Endodermal cell (in vitro differentiated cells): ENCODE data around the gene BCDIN3D. TPM values are rescaled to one million over a fixed set of nuclear protein-coding genes. Genes with fewer than 3 reads are reported as not detected.

Experiments
- DNase-seq: peaks from one replicate; pipeline ENCODE4 v3.0.0-alpha.2; 2017
- H3K27ac ChIP-seq: 2 replicates; pipeline ENCODE4 v1.5.1; 2013; ENCODE audit warnings: mild to moderate bottlenecking, low read depth, low read length, moderate library complexity
- H3K27me3 ChIP-seq: 2 replicates; pipeline ENCODE4 v1.6.1; 2013; ENCODE audit warnings: mild to moderate bottlenecking, low read length, moderate library complexity; ENCODE audit not compliant: insufficient read depth, control insufficient read depth, poor library complexity, severe bottlenecking
- H3K36me3 ChIP-seq: 2 replicates; pipeline ENCODE4 v1.7.0; 2013; ENCODE audit warnings: mild to moderate bottlenecking, low read length, moderate library complexity; ENCODE audit not compliant: control insufficient read depth, insufficient read depth
- H3K4me1 ChIP-seq: one replicate; pipeline ENCODE4 v1.7.0; 2013; ENCODE audit warnings: low read length; ENCODE audit not compliant: control insufficient read depth, insufficient read depth
- H3K4me3 ChIP-seq: 2 replicates; pipeline ENCODE4 v1.5.1; 2013; ENCODE audit warnings: mild to moderate bottlenecking, low read length, moderate library complexity
- H3K9ac ChIP-seq: 2 replicates; pipeline ENCODE4 v1.6.1; 2013; ENCODE audit warnings: mild to moderate bottlenecking, low read length, moderate library complexity; ENCODE audit not compliant: poor library complexity, severe bottlenecking; ENCODE audit errors: extremely low read depth
- H3K9me3 ChIP-seq: 2 replicates; pipeline ENCODE4 v1.6.1; 2013; ENCODE audit warnings: mild to moderate bottlenecking, low read length, moderate library complexity; ENCODE audit not compliant: control insufficient read depth
- H3K27ac Mint-ChIP-seq: 2 replicates; pipeline ENCODE4 v1.8.0; 2020; ENCODE audit warnings: mixed read lengths
- H3K27me3 Mint-ChIP-seq: 2 replicates; pipeline ENCODE4 v1.8.0; 2021; ENCODE audit warnings: mild to moderate bottlenecking, mixed read lengths; ENCODE audit not compliant: insufficient read depth
- H3K36me3 Mint-ChIP-seq: 2 replicates; pipeline ENCODE4 v1.8.0; 2020; ENCODE audit warnings: low read depth, mixed read lengths
- H3K4me1 Mint-ChIP-seq: 2 replicates; pipeline ENCODE4 v1.8.0; 2020; ENCODE audit warnings: mixed read lengths
- H3K4me3 Mint-ChIP-seq: 2 replicates; pipeline ENCODE4 v1.8.0; 2020; ENCODE audit warnings: mild to moderate bottlenecking, moderate library complexity, mixed read lengths
- H3K9me3 Mint-ChIP-seq: 2 replicates; pipeline ENCODE4 v1.8.0; 2020; ENCODE audit warnings: mild to moderate bottlenecking, mixed read lengths
- CTCF ChIP-seq: fragments of 200-600 bp; sonication (generic); conservative IDR thresholded peaks from 2 replicates; pipeline ENCODE4 v1.5.0; 2021; ENCODE audit warnings: antibody characterized with exemption, mild to moderate bottlenecking
- WGBS, 2 experiments: methylation state at CpG; one replicate each; pipeline versions ENCODE4 v1.1.5 to v1.1.7; 2013; ENCODE audit warnings: missing lambda C conversion rate in 2 of 2, mixed read lengths in 1 of 2; ENCODE audit not compliant: insufficient coverage in 1 of 2, insufficient read length in 1 of 2; 5-methylcytosine and 5-hydroxymethylcytosine counted together
- total RNA-seq, 2 donors: library from RNA; stranded (reverse); fragmentation: NEBNext Ultra II Directional in 1 of 2; extraction: Animal tissue kit (Norgen Biotek cat#: 25700) in 1 of 2; gene quantifications; 2 replicates in 1 of 2; 3 replicates in 1 of 2; pipeline ENCODE4 v1.2.1, GENCODE V29; 2021

BCDIN3D gene
- total RNA-seq, 2 donors from 2014 or later, result 2.8 to 3.8 TPM

- no peak overlapping the region for H3K9ac ChIP-seq
- Mint-ChIP-seq H3K9me3 (no peaks in the 10 kb centered on the region), H3K36me3 (peaks cover 11% of the 10 kb centered on the region), H3K4me3 (no peak overlapping the region), H3K27me3 (no peaks in the 10 kb centered on the region), H3K4me1 (peaks cover 28% of the 10 kb centered on the region), H3K27ac (no peak overlapping the region)
- H3K9me3 ChIP-seq, result no peaks in the 10 kb centered on the region
- 89 to 93% methylated on average over 8 of the region's 8 CpGs for WGBS, 2 experiments
- no peak for DNase-seq
- no peak for TF ChIP-seq CTCF
- peaks cover 9% of the 10 kb centered on the region for H3K36me3 ChIP-seq
- no peak overlapping the region for H3K27ac ChIP-seq
- peaks cover 19% of the 10 kb centered on the region for H3K4me1 ChIP-seq
- no peaks in the 10 kb centered on the region for H3K27me3 ChIP-seq
- H3K4me3 ChIP-seq, result no peak overlapping the region
Measured at GRCh38 chr12:49824416-49824815, 18.5 kb downstream of the BCDIN3D start.

DNA sequence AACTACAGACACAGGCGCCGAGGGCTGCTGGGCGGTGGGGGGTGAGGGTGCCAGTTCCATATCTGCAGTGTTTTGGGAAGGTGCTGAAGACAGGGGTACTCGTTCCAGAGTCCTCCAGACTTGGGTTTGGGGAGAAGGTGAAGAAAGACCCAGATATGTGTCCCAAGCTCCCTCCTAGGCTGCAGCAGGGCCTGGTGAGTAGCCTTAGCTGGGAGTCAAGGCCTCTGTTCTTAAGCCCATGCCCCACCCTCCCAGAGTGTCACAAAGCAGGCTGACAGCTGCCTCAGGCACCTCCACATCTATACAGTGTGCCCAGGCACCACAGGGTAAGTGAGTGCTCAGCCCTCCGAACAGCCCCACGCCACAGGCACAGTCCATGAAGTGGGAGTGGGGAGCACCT lies 19.0 kb downstream of the BCDIN3D start:
- Histone ChIP-seq H3K36me3 (peaks cover 9% of the 10 kb centered on the region), H3K27me3 (no peaks in the 10 kb centered on the region), H3K4me3 (no peak overlapping the region), H3K9ac (no peak overlapping the region), H3K9me3 (no peaks in the 10 kb centered on the region), H3K27ac (no peak overlapping the region), H3K4me1 (peaks cover 19% of the 10 kb centered on the region)
- no peak for TF ChIP-seq CTCF
- Mint-ChIP-seq H3K9me3 (no peaks in the 10 kb centered on the region), H3K36me3 (peaks cover 12% of the 10 kb centered on the region), H3K4me1 (peaks cover 23% of the 10 kb centered on the region), H3K4me3 (no peak overlapping the region), H3K27me3 (no peaks in the 10 kb centered on the region), H3K27ac (no peak overlapping the region)
- 83 to 95% methylated on average over 2 to 6 of the region's 6 CpGs for WGBS, 2 experiments
- DNase-seq, result no peak

GRCh38 chr12:49823350-49823749 lies 19.6 kb downstream of the BCDIN3D start:
- Mint-ChIP-seq H3K9me3 (no peaks in the 10 kb centered on the region), H3K27ac (peak overlapping the region; percentile 30)
- TF ChIP-seq CTCF, result no peak

More at GRCh38 chr12:49823350-49823749, 19.6 kb downstream of the BCDIN3D start:
- no peaks in the 10 kb centered on the region for H3K9me3 ChIP-seq
- DNase-seq, result no peak
- no peak overlapping the region for H3K27ac ChIP-seq
- H3K4me3 Mint-ChIP-seq, result no peak overlapping the region
- no peak overlapping the region for H3K4me3 ChIP-seq
- H3K36me3 Mint-ChIP-seq, result peaks cover 12% of the 10 kb centered on the region
- H3K27me3 ChIP-seq, result no peaks in the 10 kb centered on the region
- H3K9ac ChIP-seq, result no peak overlapping the region
- H3K36me3 ChIP-seq, result peaks cover 9% of the 10 kb centered on the region
- peaks cover 19% of the 10 kb centered on the region for H3K4me1 ChIP-seq
- H3K27me3 Mint-ChIP-seq, result no peaks in the 10 kb centered on the region
- peaks cover 21% of the 10 kb centered on the region for H3K4me1 Mint-ChIP-seq
- WGBS, 2 experiments, result 97 to 100% methylated on average over 1 of the region's 1 CpG
